K562 (cell line): ENCODE measurements around the gene LMO7. TPM values are rescaled to one million over a fixed set of nuclear protein-coding genes. Genes with fewer than 3 reads are reported as not detected.

ENCODE experiments used
- ATAC-seq: fragments of 200-7000 bp; cut with Tn5 transposase; 3 replicates; pipeline ENCODE4 v1.9.1; 2020; ENCODE audit warnings: moderate library complexity
- BruUV-seq: library from RNA; stranded (reverse); fragments of 400-500 nt; replicated peaks from 2 replicates; lab custom pipeline; 2021; lab: Mats Ljungman, UMichigan
- CTCF ChIA-PET: fragments of 300-600 bp; formaldehyde crosslinking; extraction: SDS; loops from one replicate; lab custom pipeline; 2021; ENCODE audit warnings: low intra/inter-chr PET ratio; lab: Yijun Ruan, JAX
- POLR2A ChIA-PET: fragments of 300-600, 350-650 bp; sonication (Branson Sonifier 250); formaldehyde crosslinking; extraction: SDS; loops from one replicate; lab custom pipeline; 2021; ENCODE audit warnings: antibody characterized with exemption, inconsistent platforms; lab: Yijun Ruan, JAX
- DNase-seq, 4 experiments: peaks; one replicate each; pipeline versions ENCODE4 v3.0.0 to v3.0.0-alpha.2; 2011 to 2018; ENCODE audit warnings: low spot score in 3 of 4, mixed read lengths in 3 of 4; ENCODE audit errors: extremely low read depth in 1 of 4
- FAIRE-seq: peaks from 2 replicates; lab custom pipeline; 2011; peaks lifted over from hg19 to GRCh38; lab: Jason Lieb, UNC
- H2AFZ ChIP-seq: 2 replicates; pipeline ENCODE4 v1.6.0; 2011; ENCODE audit warnings: low read depth, low read length, control low read depth, inconsistent platforms
- H3K27ac ChIP-seq: fragments of 200-600 bp; 3 replicates; pipeline ENCODE4 v1.8.0; 2011; ENCODE audit warnings: low read depth, mild to moderate bottlenecking, control low read depth, inconsistent platforms, low read length, moderate library complexity, mixed read lengths; ENCODE audit errors: extremely low read depth
- H3K27me3 ChIP-seq, 2 experiments: fragments of 300-600 bp in 1 of 2; 2 replicates in 1 of 2; 3 replicates in 1 of 2; pipeline versions ENCODE4 v1.6.0 to v1.8.0; 2011; ENCODE audit warnings: inconsistent platforms in 2 of 2, low read length in 2 of 2, mild to moderate bottlenecking in 1 of 2, mixed read lengths in 1 of 2, moderate library complexity in 1 of 2; ENCODE audit not compliant: control insufficient read depth in 2 of 2, insufficient read depth in 2 of 2
- H3K36me3 ChIP-seq: fragments of 300-600 bp; 3 replicates; pipeline ENCODE4 v1.8.0; 2011; ENCODE audit warnings: mild to moderate bottlenecking, low read length, inconsistent platforms; ENCODE audit not compliant: control insufficient read depth, insufficient read depth
- H3K4me1 ChIP-seq, 2 experiments: fragments of 200-600 bp in 1 of 2; replicated peaks in 1 of 2; 2 replicates in 1 of 2; 3 replicates in 1 of 2; pipeline versions ENCODE4 v1.5.1 to v1.8.0; 2011; ENCODE audit warnings: inconsistent platforms in 2 of 2, low read length in 2 of 2, mild to moderate bottlenecking in 1 of 2, mixed read lengths in 1 of 2, moderate library complexity in 1 of 2; ENCODE audit not compliant: control insufficient read depth in 2 of 2, insufficient read depth in 2 of 2
- H3K4me2 ChIP-seq: 2 replicates; pipeline ENCODE4 v1.6.1; 2011; ENCODE audit warnings: low read length, control low read depth, inconsistent platforms, mixed read lengths; ENCODE audit not compliant: insufficient read depth
- H3K4me3 ChIP-seq: fragments of 200-600 bp; sonication (generic), shearing (Covaris generic); 2 replicates; pipeline ENCODE4 v1.5.1; 2016; ENCODE audit warnings: control low read depth, inconsistent platforms
- H3K79me2 ChIP-seq: fragments of 200-600 bp; 3 replicates; pipeline ENCODE4 v1.8.0; 2011; ENCODE audit warnings: low read length, inconsistent platforms; ENCODE audit not compliant: control insufficient read depth, insufficient read depth
- H3K9ac ChIP-seq, 2 experiments: 2 replicates each; pipeline versions ENCODE4 v1.6.0 to v1.6.1; 2011; ENCODE audit warnings: low read depth in 2 of 2, low read length in 2 of 2, control low read depth in 1 of 2, inconsistent platforms in 1 of 2, mild to moderate bottlenecking in 1 of 2, mixed read lengths in 1 of 2; ENCODE audit not compliant: insufficient read depth in 1 of 2
- H3K9me1 ChIP-seq: one replicate; pipeline ENCODE4 v1.6.0; 2011; ENCODE audit warnings: inconsistent platforms, mild to moderate bottlenecking, low read length, moderate library complexity; ENCODE audit not compliant: control insufficient read depth, insufficient read depth
- H3K9me3 ChIP-seq: replicated peaks from 2 replicates; pipeline ENCODE4 v1.5.1; 2011; ENCODE audit warnings: low read depth, low read length, inconsistent platforms; ENCODE audit not compliant: control insufficient read depth, insufficient read depth
- H4K20me1 ChIP-seq: replicated peaks from 2 replicates; pipeline ENCODE4 v1.6.1; 2011; ENCODE audit warnings: low read length, inconsistent platforms, mixed read lengths; ENCODE audit not compliant: control insufficient read depth, insufficient read depth
- BRD4 ChIP-seq: fragments of 200-600 bp; sonication (generic); IDR thresholded peaks from 2 replicates; pipeline ENCODE4 v1.6.1; 2017; ENCODE audit warnings: inconsistent platforms
- POLR2AphosphoS5 ChIP-seq: IDR thresholded peaks from 2 replicates; pipeline ENCODE4 v1.6.1; 2011; ENCODE audit warnings: mild to moderate bottlenecking, low read depth, low read length, moderate library complexity; ENCODE audit not compliant: control insufficient read depth, insufficient read depth
- RNF2 ChIP-seq: sonication (generic); IDR thresholded peaks from 2 replicates; pipeline ENCODE4 v1.6.1; 2016
- SRF ChIP-seq, 2 experiments: fragments of 250-450, 450-650 bp in 1 of 2; sonication (Bioruptor Pico) in 1 of 2; sonication (generic) in 1 of 2; formaldehyde crosslinking; IDR thresholded peaks; 2 replicates each; pipeline versions ENCODE4 v1.5.0 to v1.5.1; 2020 to 2022; ENCODE audit warnings: mild to moderate bottlenecking in 1 of 2, missing genetic modification reagents in 1 of 2
- YY1 ChIP-seq, 3 experiments: IDR thresholded peaks; 2 replicates each; pipeline ENCODE4 v1.6.1; 2011; ENCODE audit warnings: low read length in 2 of 3, mild to moderate bottlenecking in 2 of 3, moderate library complexity in 2 of 3, borderline replicate concordance in 1 of 3, control low read depth in 1 of 3, low read depth in 1 of 3; ENCODE audit not compliant: insufficient read depth in 3 of 3, insufficient replicate concordance in 2 of 3, control insufficient read depth in 1 of 3, insufficient read length in 1 of 3; ENCODE audit errors: extremely low read depth in 1 of 3
- ZFP36 ChIP-seq: fragments of 150-350 bp; IDR thresholded peaks from 2 replicates; pipeline ENCODE4 v1.6.1; 2018; ENCODE audit warnings: low read length, low read depth; ENCODE audit not compliant: partially characterized antibody
- ZNF316 ChIP-seq: fragments of 450-650 bp; IDR thresholded peaks from 2 replicates; pipeline ENCODE4 v1.6.1; 2016
- ZSCAN32 ChIP-seq: fragments of 450-650 bp; formaldehyde crosslinking; IDR thresholded peaks from 2 replicates; pipeline ENCODE4 v1.4.0; 2020; ENCODE audit warnings: mild to moderate bottlenecking, moderate library complexity
- WGBS: fragments of 100-300 bp; shearing (Covaris generic); methylation state at CpG from one replicate; pipeline ENCODE4 v1.1.6; 2016; ENCODE audit warnings: low coverage, mixed read lengths; ENCODE audit not compliant: insufficient coverage; ENCODE audit errors: missing lambda C conversion rate; 5-methylcytosine and 5-hydroxymethylcytosine counted together
- in situ Hi-C: fragments of 300-500 bp; cut with MboI; formaldehyde crosslinking; loops from 4 replicates; pipeline ENCODE4 v1.15.0; 2018; ENCODE audit warnings: inconsistent platforms, mixed read lengths
- intact Hi-C: fragments of 100-400 bp; cut with micrococcal nuclease; formaldehyde crosslinking; loops from 2 replicates; pipeline ENCODE4 v1.14.2; 2022
- polyA plus RNA-seq, 8 experiments: library from polyadenylated mRNA; depleted of rRNA in 4 of 8; stranded (reverse) in 5 of 8; unstranded in 3 of 8; fragments of >200 nt; fragmentation: Nextera tagmentation in 2 of 8; fragmentation: Illumina TruSeq in 1 of 8; extraction: Ambion mirVana in 2 of 8; extraction: Trizol in 1 of 8; gene quantifications; 2 replicates each; pipeline versions ENCODE4 v1.2.1 to v1.2.3, GENCODE V29; 2011 to 2014; ENCODE audit warnings: inconsistent platforms in 1 of 8, missing spikeins in 1 of 8
- total RNA-seq, 7 experiments: library from RNA; depleted of rRNA in 6 of 7; stranded (reverse); fragments of >200 nt in 6 of 7; fragmentation: Illumina TruSeq in 2 of 7; extraction: Trizol in 2 of 7; gene quantifications; 2 replicates each; pipeline versions ENCODE4 v1.2.1 to v1.2.3, GENCODE V29; 2011 to 2021; ENCODE audit warnings: low replicate concordance in 1 of 7

The LMO7 gene
- total and polyA plus RNA-seq, 9 of the 15 experiments (the other 6 are each of a cell fraction or from before 2014, with no cell fraction given): 0.42 to 4.3 (median 1.7) TPM

- Histone ChIP-seq H3K36me3 (peaks cover under 1% of the 10 kb centered on the region; the same call in 1 of the 3 replicates), H3K4me2 (no peak overlapping the region), H3K4me1 (no peaks in the 10 kb centered on the region), H3K9ac (no peak overlapping the region), H3K4me3 (no peak overlapping the region), H3K27ac (no peak overlapping the region), H2AFZ (no peak overlapping the region), H4K20me1 (no peaks in the 10 kb centered on the region), H3K79me2 (no peaks in the 10 kb centered on the region), H3K27me3 (no peaks in the 10 kb centered on the region), H3K9me1 (no peaks in the 10 kb centered on the region), H3K9me3 (no peaks in the 10 kb centered on the region)
- DNase-seq (no peak), ATAC-seq (no peak), FAIRE-seq (no peak)
- ChIA-PET POLR2A (no interaction called here), CTCF (no interaction called here)
- WGBS: 96% methylated on average over 2 of the region's 2 CpGs
- intact Hi-C loops (no loop called here), in situ Hi-C loops (no loop called here)
- TF ChIP-seq BRD4: no peak
- no peak for TF ChIP-seq SRF (CRISPR knock-in tag; IDR thresholded peaks at IDR 0.05)
- TF ChIP-seq RNF2: no peak
- TF ChIP-seq YY1 (IDR thresholded peaks at IDR 0.05; ENCODE audit: borderline replicate concordance in 1 of 3, control insufficient read depth in 1 of 3, extremely low read depth in 1 of 3, insufficient read depth in 3 of 3, insufficient read length in 1 of 3, insufficient replicate concordance in 2 of 3, low read depth in 1 of 3, low read length in 2 of 3): no peak
- TF ChIP-seq POLR2AphosphoS5: no peak
- TF ChIP-seq ZFP36: no peak
- TF ChIP-seq ZSCAN32: no peak
- TF ChIP-seq ZNF316: no peak
- BruUV-seq: no TSS peak
Measured at GRCh38 chr13:75607447-75607846, 28.7 kb upstream of the LMO7 start.
